HepG2 (cell line): ENCODE data around the gene TXNDC9. TPM values are rescaled to one million over a fixed set of nuclear protein-coding genes. Genes with fewer than 3 reads are reported as not detected.

Source experiments
- AHR ChIP-seq: IDR thresholded peaks from 2 replicates; pipeline ENCODE4 v1.6.1; 2018; ENCODE audit warnings: missing genetic modification reagents, missing compliant biosample characterization
- ISL2 ChIP-seq: sonication (generic); formaldehyde crosslinking; IDR thresholded peaks from 2 replicates; pipeline ENCODE4 v1.5.0; 2020; ENCODE audit warnings: missing genetic modification reagents
- KDM1A ChIP-seq: IDR thresholded peaks from 2 replicates; pipeline ENCODE4 v1.6.1; 2016; ENCODE audit warnings: missing compliant biosample characterization
- KLF6 ChIP-seq: IDR thresholded peaks from 2 replicates; pipeline ENCODE4 v1.8.0; 2016; ENCODE audit warnings: missing biosample characterization, missing genetic modification reagents
- MEF2D ChIP-seq: sonication (generic); formaldehyde crosslinking; IDR thresholded peaks from 2 replicates; pipeline ENCODE4 v1.5.1; 2020; ENCODE audit warnings: mild to moderate bottlenecking, missing genetic modification reagents
- MXI1 ChIP-seq: IDR thresholded peaks from 3 replicates; pipeline ENCODE4 v1.6.1; 2012; ENCODE audit warnings: low read depth, low read length, inconsistent platforms, borderline replicate concordance
- NR2F6 ChIP-seq, 2 experiments: IDR thresholded peaks; 2 replicates each; pipeline ENCODE4 v1.6.1; 2016; ENCODE audit warnings: antibody characterized with exemption in 1 of 2, mild to moderate bottlenecking in 1 of 2
- TBX2 ChIP-seq: sonication (generic); formaldehyde crosslinking; IDR thresholded peaks from 2 replicates; pipeline ENCODE4 v1.5.0; 2020; ENCODE audit warnings: missing genetic modification reagents, mild to moderate bottlenecking, borderline replicate concordance
- TEAD3 ChIP-seq: optimal IDR thresholded peaks from 2 replicates; pipeline ENCODE3; 2016; ENCODE audit warnings: borderline replicate concordance
- THAP11 ChIP-seq: IDR thresholded peaks from 2 replicates; pipeline ENCODE4 v1.6.1; 2016; ENCODE audit warnings: missing biosample characterization, missing genetic modification reagents
- ZFAT ChIP-seq: sonication (generic); formaldehyde crosslinking; conservative IDR thresholded peaks from 2 replicates; pipeline ENCODE4 v1.8.1; 2023; ENCODE audit warnings: missing genetic modification reagents, inconsistent platforms
- ZNF138 ChIP-seq: sonication (generic); formaldehyde crosslinking; IDR thresholded peaks from 2 replicates; pipeline ENCODE4 v1.5.0; 2020; ENCODE audit warnings: mild to moderate bottlenecking, low read depth, missing genetic modification reagents
- ZNF75D ChIP-seq: sonication (generic); formaldehyde crosslinking; IDR thresholded peaks from 2 replicates; pipeline ENCODE4 v1.8.1; 2023; ENCODE audit warnings: missing genetic modification reagents, mild to moderate bottlenecking, borderline replicate concordance
- ZNF879 ChIP-seq: sonication (generic); formaldehyde crosslinking; IDR thresholded peaks from 2 replicates; pipeline ENCODE4 v1.8.1; 2023; ENCODE audit warnings: missing genetic modification reagents
- ZNF883 ChIP-seq: sonication (generic); formaldehyde crosslinking; IDR thresholded peaks from 2 replicates; pipeline ENCODE4 v1.5.1; 2020; ENCODE audit warnings: mild to moderate bottlenecking, missing genetic modification reagents; ENCODE audit errors: not compliant biosample characterization
- ZNF891 ChIP-seq: sonication (generic); formaldehyde crosslinking; IDR thresholded peaks from 2 replicates; pipeline ENCODE4 v1.5.0; 2020; ENCODE audit warnings: mild to moderate bottlenecking, missing genetic modification reagents
- polyA plus RNA-seq, 8 experiments: library from polyadenylated mRNA; depleted of rRNA in 3 of 8; stranded (reverse) in 7 of 8; unstranded in 1 of 8; fragments of >200 nt; fragmentation: Illumina TruSeq in 4 of 8; extraction: Trizol in 4 of 8; gene quantifications; 2 replicates each; pipeline versions ENCODE4 v1.2.1 to v1.2.3, GENCODE V29; 2011 to 2016; ENCODE audit warnings: low read depth in 4 of 8, missing spikeins in 1 of 8, mixed read lengths in 1 of 8; ENCODE audit not compliant: insufficient read depth in 1 of 8
- total RNA-seq, 5 experiments: library from RNA; depleted of rRNA; stranded (reverse); fragments of >200 nt; fragmentation: Illumina TruSeq; extraction: Trizol; gene quantifications; 2 replicates each; pipeline ENCODE4 v1.2.3, GENCODE V29; 2016; ENCODE audit warnings: low read depth in 1 of 5
- TF ChIP-seq, protein P1 (sequence below): IDR thresholded peaks from 2 replicates; pipeline ENCODE4 v1.6.1; 2016; ENCODE audit warnings: missing biosample characterization, missing genetic modification reagents, low read depth
- TF ChIP-seq, protein P2 (sequence below): sonication (generic); formaldehyde crosslinking; IDR thresholded peaks from 2 replicates; pipeline ENCODE4 v1.8.1; 2023; ENCODE audit warnings: mild to moderate bottlenecking, missing genetic modification reagents, borderline replicate concordance
- TF ChIP-seq, protein P3 (sequence below): sonication (generic); formaldehyde crosslinking; IDR thresholded peaks from 2 replicates; pipeline ENCODE4 v1.8.0; 2022; ENCODE audit warnings: missing genetic modification reagents, low read depth, mild to moderate bottlenecking, borderline replicate concordance
- TF ChIP-seq, protein P4 (sequence below): sonication (generic); formaldehyde crosslinking; IDR thresholded peaks from 2 replicates; pipeline ENCODE4 v1.5.1; 2020; ENCODE audit warnings: mild to moderate bottlenecking, missing genetic modification reagents

Gene TXNDC9
- total and polyA plus RNA-seq, 2 of the 13 experiments (the other 11 are each of a cell fraction or from before 2014, with no cell fraction given) = 35.2 to 94.6 TPM

DNA sequence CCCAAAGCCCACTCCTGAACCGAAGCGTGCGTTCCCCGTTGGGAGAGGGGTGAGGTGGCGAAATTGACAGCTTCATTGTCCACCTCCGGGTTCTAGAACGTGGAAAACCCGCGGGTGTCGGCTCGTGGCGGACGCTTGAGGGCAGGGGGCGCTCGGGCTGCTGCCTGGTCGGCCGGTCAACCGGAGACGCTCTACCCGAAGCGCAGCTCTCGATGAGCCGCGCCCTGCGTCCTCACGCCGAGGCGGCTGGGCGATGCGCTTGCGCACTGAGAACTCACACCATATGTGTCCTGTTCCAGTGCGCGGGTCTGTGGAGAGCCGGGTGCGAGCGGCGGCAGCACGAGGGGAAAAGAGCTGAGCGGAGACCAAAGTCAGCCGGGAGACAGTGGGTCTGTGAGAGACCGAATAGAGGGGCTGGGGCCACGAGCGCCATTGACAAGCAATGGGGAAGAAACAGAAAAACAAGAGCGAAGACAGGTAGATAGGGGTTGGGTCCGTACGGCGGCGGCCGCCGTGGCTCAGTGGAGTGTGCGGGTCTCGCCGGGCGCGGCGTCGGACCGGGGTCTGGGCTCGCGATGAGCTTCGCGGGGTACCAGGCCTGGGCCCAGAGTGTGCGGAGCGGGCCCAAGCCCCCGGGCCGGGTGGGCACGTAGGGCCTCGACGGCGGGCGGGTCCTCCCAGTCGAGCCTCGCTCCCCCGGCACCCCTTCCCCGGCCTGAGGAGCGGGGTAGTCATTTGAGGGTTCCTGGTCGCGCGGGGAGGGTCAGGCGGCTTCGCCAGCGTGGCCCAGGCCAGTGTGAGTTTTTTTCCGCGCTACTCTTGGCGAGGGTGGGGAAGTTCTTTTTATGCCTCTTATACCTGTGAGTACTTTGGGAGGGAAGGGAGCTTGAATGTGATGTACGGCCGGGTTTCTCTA, 1.2 kb upstream of the TXNDC9 start, which contains the start of gene EIF5B (continued):
- TF ChIP-seq, protein P1, sequence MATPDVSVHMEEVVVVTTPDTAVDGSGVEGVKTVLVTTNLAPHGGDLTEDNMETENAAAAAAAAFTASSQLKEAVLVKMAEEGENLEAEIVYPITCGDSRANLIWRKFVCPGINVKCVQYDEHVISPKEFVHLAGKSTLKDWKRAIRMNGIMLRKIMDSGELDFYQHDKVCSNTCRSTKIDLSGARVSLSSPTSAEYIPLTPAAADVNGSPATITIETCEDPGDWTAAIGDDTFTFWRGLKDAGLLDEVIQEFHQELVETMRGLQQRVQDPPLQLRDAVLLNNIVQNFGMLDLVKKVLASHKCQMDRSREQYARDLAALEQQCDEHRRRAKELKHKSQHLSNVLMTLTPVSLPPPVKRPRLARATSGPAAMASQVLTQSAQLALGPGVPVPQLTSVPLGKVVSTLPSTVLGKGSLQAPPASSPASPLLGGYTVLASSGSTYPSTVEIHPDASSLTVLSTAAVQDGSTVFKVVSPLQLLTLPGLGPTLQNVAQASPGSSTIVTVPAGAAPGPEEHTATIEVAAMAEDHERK (CRISPR knock-in tag) = peak; percentile 99
- TF ChIP-seq ZNF138 (peak; percentile 76; the same call in 1 of the 2 replicates), MEF2D (CRISPR knock-in tag) (peak; percentile 61; the same call in 1 of the 2 replicates), KLF6 (CRISPR knock-in tag) (peak; percentile 67; the same call in 1 of the 2 replicates), TEAD3 (CRISPR knock-in tag) (peak; percentile 84), ZNF75D (CRISPR knock-in tag) (no peak), ZNF891 (CRISPR knock-in tag) (peak; percentile 98), MXI1 (peak; percentile 91; the same call in 2 of the 3 replicates), THAP11 (peak; percentile 97), NR2F6 (IDR thresholded peaks at IDR 0.05) (no peak), NR2F6 (CRISPR knock-in tag; IDR thresholded peaks at IDR 0.05) (peak; percentile 58), ZFAT (CRISPR knock-in tag) (no peak), ZNF883 (CRISPR knock-in tag) (peak; percentile 97), AHR (CRISPR knock-in tag) (0 out of 2 replicates have a peak, but pooled peaks have one; percentile 67), ISL2 (CRISPR knock-in tag) (peak; percentile 72), TBX2 (CRISPR knock-in tag) (peak; percentile 93), KDM1A (peak; percentile 59), ZNF879 (CRISPR knock-in tag) (peak; percentile 97)
- TF ChIP-seq, protein P2, sequence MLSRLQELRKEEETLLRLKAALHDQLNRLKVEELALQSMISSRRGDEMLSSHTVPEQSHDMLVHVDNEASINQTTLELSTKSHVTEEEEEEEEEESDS (CRISPR knock-in tag) = peak; percentile 78
- TF ChIP-seq, protein P3, sequence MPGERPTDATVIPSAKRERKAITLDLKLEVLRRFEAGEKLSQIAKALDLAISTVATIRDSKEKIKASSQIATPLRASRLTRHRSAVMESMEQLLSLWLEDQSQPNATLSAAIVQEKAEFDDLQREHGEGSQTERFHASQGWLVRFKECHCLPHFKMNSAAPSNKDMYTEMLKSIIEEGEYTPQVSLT (CRISPR knock-in tag) = no peak; the same call in 1 of the 2 replicates
- TF ChIP-seq, protein P4, sequence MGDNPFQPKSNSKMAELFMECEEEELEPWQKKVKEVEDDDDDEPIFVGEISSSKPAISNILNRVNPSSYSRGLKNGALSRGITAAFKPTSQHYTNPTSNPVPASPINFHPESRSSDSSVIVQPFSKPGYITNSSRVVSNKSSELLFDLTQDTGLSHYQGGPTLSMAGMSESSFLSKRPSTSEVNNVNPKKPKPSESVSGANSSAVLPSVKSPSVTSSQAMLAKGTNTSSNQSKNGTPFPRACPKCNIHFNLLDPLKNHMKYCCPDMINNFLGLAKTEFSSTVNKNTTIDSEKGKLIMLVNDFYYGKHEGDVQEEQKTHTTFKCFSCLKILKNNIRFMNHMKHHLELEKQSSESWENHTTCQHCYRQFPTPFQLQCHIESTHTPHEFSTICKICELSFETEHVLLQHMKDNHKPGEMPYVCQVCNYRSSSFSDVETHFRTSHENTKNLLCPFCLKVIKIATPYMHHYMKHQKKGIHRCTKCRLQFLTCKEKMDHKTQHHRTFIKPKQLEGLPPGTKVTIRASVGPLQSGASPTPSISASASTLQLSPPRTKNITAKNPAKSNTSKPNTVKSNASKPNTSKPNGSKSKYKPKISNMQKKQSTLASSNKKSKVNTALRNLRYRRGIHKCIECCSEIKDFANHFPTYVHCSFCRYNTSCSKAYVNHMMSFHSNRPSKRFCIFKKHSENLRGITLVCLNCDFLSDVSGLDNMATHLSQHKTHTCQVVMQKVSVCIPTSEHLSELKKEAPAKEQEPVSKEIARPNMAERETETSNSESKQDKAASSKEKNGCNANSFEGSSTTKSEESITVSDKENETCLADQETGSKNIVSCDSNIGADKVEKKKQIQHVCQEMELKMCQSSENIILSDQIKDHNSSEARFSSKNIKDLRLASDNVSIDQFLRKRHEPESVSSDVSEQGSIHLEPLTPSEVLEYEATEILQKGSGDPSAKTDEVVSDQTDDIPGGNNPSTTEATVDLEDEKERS = no peak
